K562 (cell line): ENCODE data around the gene TLNRD1. TPM values are rescaled to one million over a fixed set of nuclear protein-coding genes. Genes with fewer than 3 reads are reported as not detected.

Experiments
- ATAC-seq: fragments of 200-7000 bp; cut with Tn5 transposase; 3 replicates; pipeline ENCODE4 v1.9.1; 2020; ENCODE audit warnings: moderate library complexity
- BruUV-seq: library from RNA; stranded (reverse); fragments of 400-500 nt; replicated peaks from 2 replicates; lab custom pipeline; 2021; lab: Mats Ljungman, UMichigan
- CTCF ChIA-PET: fragments of 300-600 bp; formaldehyde crosslinking; extraction: SDS; loops from one replicate; lab custom pipeline; 2021; ENCODE audit warnings: low intra/inter-chr PET ratio; lab: Yijun Ruan, JAX
- POLR2A ChIA-PET: fragments of 300-600, 350-650 bp; sonication (Branson Sonifier 250); formaldehyde crosslinking; extraction: SDS; loops from one replicate; lab custom pipeline; 2021; ENCODE audit warnings: antibody characterized with exemption, inconsistent platforms; lab: Yijun Ruan, JAX
- DNase-seq, 4 experiments: peaks; one replicate each; pipeline versions ENCODE4 v3.0.0 to v3.0.0-alpha.2; 2011 to 2018; ENCODE audit warnings: low spot score in 3 of 4, mixed read lengths in 3 of 4; ENCODE audit errors: extremely low read depth in 1 of 4
- FAIRE-seq: peaks from 2 replicates; lab custom pipeline; 2011; peaks lifted over from hg19 to GRCh38; lab: Jason Lieb, UNC
- H2AFZ ChIP-seq: 2 replicates; pipeline ENCODE4 v1.6.0; 2011; ENCODE audit warnings: low read depth, low read length, control low read depth, inconsistent platforms
- H3K27ac ChIP-seq: fragments of 200-600 bp; 3 replicates; pipeline ENCODE4 v1.8.0; 2011; ENCODE audit warnings: low read depth, mild to moderate bottlenecking, control low read depth, inconsistent platforms, low read length, moderate library complexity, mixed read lengths; ENCODE audit errors: extremely low read depth
- H3K27me3 ChIP-seq, 2 experiments: fragments of 300-600 bp in 1 of 2; 2 replicates in 1 of 2; 3 replicates in 1 of 2; pipeline versions ENCODE4 v1.6.0 to v1.8.0; 2011; ENCODE audit warnings: inconsistent platforms in 2 of 2, low read length in 2 of 2, mild to moderate bottlenecking in 1 of 2, mixed read lengths in 1 of 2, moderate library complexity in 1 of 2; ENCODE audit not compliant: control insufficient read depth in 2 of 2, insufficient read depth in 2 of 2
- H3K36me3 ChIP-seq: fragments of 300-600 bp; 3 replicates; pipeline ENCODE4 v1.8.0; 2011; ENCODE audit warnings: mild to moderate bottlenecking, low read length, inconsistent platforms; ENCODE audit not compliant: control insufficient read depth, insufficient read depth
- H3K4me1 ChIP-seq, 2 experiments: fragments of 200-600 bp in 1 of 2; replicated peaks in 1 of 2; 2 replicates in 1 of 2; 3 replicates in 1 of 2; pipeline versions ENCODE4 v1.5.1 to v1.8.0; 2011; ENCODE audit warnings: inconsistent platforms in 2 of 2, low read length in 2 of 2, mild to moderate bottlenecking in 1 of 2, mixed read lengths in 1 of 2, moderate library complexity in 1 of 2; ENCODE audit not compliant: control insufficient read depth in 2 of 2, insufficient read depth in 2 of 2
- H3K4me2 ChIP-seq: 2 replicates; pipeline ENCODE4 v1.6.1; 2011; ENCODE audit warnings: low read length, control low read depth, inconsistent platforms, mixed read lengths; ENCODE audit not compliant: insufficient read depth
- H3K4me3 ChIP-seq: fragments of 200-600 bp; sonication (generic), shearing (Covaris generic); 2 replicates; pipeline ENCODE4 v1.5.1; 2016; ENCODE audit warnings: control low read depth, inconsistent platforms
- H3K79me2 ChIP-seq: fragments of 200-600 bp; 3 replicates; pipeline ENCODE4 v1.8.0; 2011; ENCODE audit warnings: low read length, inconsistent platforms; ENCODE audit not compliant: control insufficient read depth, insufficient read depth
- H3K9ac ChIP-seq, 2 experiments: 2 replicates each; pipeline versions ENCODE4 v1.6.0 to v1.6.1; 2011; ENCODE audit warnings: low read depth in 2 of 2, low read length in 2 of 2, control low read depth in 1 of 2, inconsistent platforms in 1 of 2, mild to moderate bottlenecking in 1 of 2, mixed read lengths in 1 of 2; ENCODE audit not compliant: insufficient read depth in 1 of 2
- H3K9me1 ChIP-seq: one replicate; pipeline ENCODE4 v1.6.0; 2011; ENCODE audit warnings: inconsistent platforms, mild to moderate bottlenecking, low read length, moderate library complexity; ENCODE audit not compliant: control insufficient read depth, insufficient read depth
- H3K9me3 ChIP-seq: replicated peaks from 2 replicates; pipeline ENCODE4 v1.5.1; 2011; ENCODE audit warnings: low read depth, low read length, inconsistent platforms; ENCODE audit not compliant: control insufficient read depth, insufficient read depth
- H4K20me1 ChIP-seq: replicated peaks from 2 replicates; pipeline ENCODE4 v1.6.1; 2011; ENCODE audit warnings: low read length, inconsistent platforms, mixed read lengths; ENCODE audit not compliant: control insufficient read depth, insufficient read depth
- ATF4 ChIP-seq: fragments of 450-650 bp; formaldehyde crosslinking; IDR thresholded peaks from 2 replicates; pipeline ENCODE4 v1.4.0; 2022; ENCODE audit warnings: mild to moderate bottlenecking, moderate library complexity
- CHD2 ChIP-seq: IDR thresholded peaks from 2 replicates; pipeline ENCODE4 v1.6.1; 2011; ENCODE audit warnings: low read depth, low read length
- FOXA3 ChIP-seq, 2 experiments: fragments of 450-650 bp in 1 of 2; sonication (generic) in 1 of 2; formaldehyde crosslinking; IDR thresholded peaks in 1 of 2; conservative IDR thresholded peaks in 1 of 2; 2 replicates each; pipeline versions ENCODE4 v1.4.0 to v1.8.0; 2020 to 2022; ENCODE audit warnings: mild to moderate bottlenecking in 2 of 2, missing genetic modification reagents in 1 of 2
- HNRNPL ChIP-seq: fragments of 200-400 bp; formaldehyde crosslinking; IDR thresholded peaks from 2 replicates; pipeline ENCODE4 v1.6.1; 2017; ENCODE audit warnings: low read depth, mild to moderate bottlenecking, low read length
- IFI16 ChIP-seq: fragments of 250-450 bp; sonication (Bioruptor Pico); IDR thresholded peaks from 2 replicates; pipeline ENCODE4 v2.1.2; 2022; ENCODE audit warnings: mild to moderate bottlenecking, inconsistent platforms
- NFIC ChIP-seq: fragments of 450-650 bp; IDR thresholded peaks from 2 replicates; pipeline ENCODE4 v1.6.1; 2017; ENCODE audit warnings: mild to moderate bottlenecking, inconsistent platforms
- POLR2H ChIP-seq: IDR thresholded peaks from 2 replicates; pipeline ENCODE4 v1.6.1; 2016; ENCODE audit warnings: missing genetic modification characterization, low read depth, mild to moderate bottlenecking, control low read depth, missing compliant biosample characterization, moderate library complexity
- SREBF1 ChIP-seq: fragments of 150-350 bp; IDR thresholded peaks from 2 replicates; pipeline ENCODE4 v1.6.1; 2014; ENCODE audit warnings: antibody characterized with exemption, low read depth, low read length, borderline replicate concordance
- TAF9B ChIP-seq: fragments of 450-650 bp; IDR thresholded peaks from 2 replicates; pipeline ENCODE4 v1.6.1; 2018; ENCODE audit warnings: mild to moderate bottlenecking; ENCODE audit not compliant: partially characterized antibody
- ZNF444 ChIP-seq: fragments of 250-450 bp; sonication (Bioruptor Pico); IDR thresholded peaks from 2 replicates; pipeline ENCODE4 v1.4.0; 2020; ENCODE audit warnings: mild to moderate bottlenecking, moderate library complexity
- ZNF592 ChIP-seq: fragments of 450-650 bp; IDR thresholded peaks from 2 replicates; pipeline ENCODE4 v1.6.1; 2017; ENCODE audit warnings: antibody characterized with exemption, mild to moderate bottlenecking
- WGBS: fragments of 100-300 bp; shearing (Covaris generic); methylation state at CpG from one replicate; pipeline ENCODE4 v1.1.6; 2016; ENCODE audit warnings: low coverage, mixed read lengths; ENCODE audit not compliant: insufficient coverage; ENCODE audit errors: missing lambda C conversion rate; 5-methylcytosine and 5-hydroxymethylcytosine counted together
- in situ Hi-C: fragments of 300-500 bp; cut with MboI; formaldehyde crosslinking; loops from 4 replicates; pipeline ENCODE4 v1.15.0; 2018; ENCODE audit warnings: inconsistent platforms, mixed read lengths
- intact Hi-C: fragments of 100-400 bp; cut with micrococcal nuclease; formaldehyde crosslinking; loops from 2 replicates; pipeline ENCODE4 v1.14.2; 2022
- polyA plus RNA-seq, 8 experiments: library from polyadenylated mRNA; depleted of rRNA in 4 of 8; stranded (reverse) in 5 of 8; unstranded in 3 of 8; fragments of >200 nt; fragmentation: Nextera tagmentation in 2 of 8; fragmentation: Illumina TruSeq in 1 of 8; extraction: Ambion mirVana in 2 of 8; extraction: Trizol in 1 of 8; gene quantifications; 2 replicates each; pipeline versions ENCODE4 v1.2.1 to v1.2.3, GENCODE V29; 2011 to 2014; ENCODE audit warnings: inconsistent platforms in 1 of 8, missing spikeins in 1 of 8
- total RNA-seq, 7 experiments: library from RNA; depleted of rRNA in 6 of 7; stranded (reverse); fragments of >200 nt in 6 of 7; fragmentation: Illumina TruSeq in 2 of 7; extraction: Trizol in 2 of 7; gene quantifications; 2 replicates each; pipeline versions ENCODE4 v1.2.1 to v1.2.3, GENCODE V29; 2011 to 2021; ENCODE audit warnings: low replicate concordance in 1 of 7

TLNRD1 gene
- total and polyA plus RNA-seq, 9 of the 15 experiments (the other 6 are each of a cell fraction or from before 2014, with no cell fraction given), result 1.1 to 33.1 (median 5.7) TPM

- TF ChIP-seq ATF4 (CRISPR knock-in tag), result no peak
- TF ChIP-seq POLR2H, result peak; percentile 83
- peak; percentile 25; the same call in 1 of the 2 replicates for TF ChIP-seq CHD2
- TF ChIP-seq, all 486 proteins: peak for 83
Measured at GRCh38 chr15:81000624-81001151, at the start of gene TLNRD1 (continued).

GRCh38 chr15:80951941-80952340 lies 48.8 kb upstream of the TLNRD1 start:
- H3K27ac ChIP-seq, result no peak overlapping the region
- no peaks in the 10 kb centered on the region for H3K79me2 ChIP-seq
- no peaks in the 10 kb centered on the region for H3K9me1 ChIP-seq
- no peak overlapping the region for H2AFZ ChIP-seq
- H3K9ac ChIP-seq, result no peak overlapping the region
- CTCF ChIA-PET, result no interaction called here
- DNase-seq (no peak), ATAC-seq (no peak), FAIRE-seq (no peak)
- TF ChIP-seq IFI16 (CRISPR knock-in tag) (no peak), FOXA3 (CRISPR knock-in tag; conservative IDR thresholded peaks at IDR 0.05 in 1 of 2, IDR thresholded peaks at IDR 0.05 in 1 of 2) (no peak), ZNF444 (CRISPR knock-in tag) (no peak), HNRNPL (no peak), ZNF592 (no peak), TAF9B (no peak), NFIC (peak; percentile 60), SREBF1 (no peak)
- no peak overlapping the region for H3K4me2 ChIP-seq
- 46% methylated on average over 5 of the region's 5 CpGs for WGBS
- BruUV-seq, result no TSS peak
- POLR2A ChIA-PET, result no interaction called here
- no peaks in the 10 kb centered on the region for H3K9me3 ChIP-seq
- H3K4me3 ChIP-seq, result no peak overlapping the region
- H4K20me1 ChIP-seq, result 0 out of 2 replicates have a peak, but pooled peaks cover 4% of the 10 kb centered on the region
- H3K27me3 ChIP-seq, result no peaks in the 10 kb centered on the region
- H3K4me1 ChIP-seq, result peaks cover 4 to 12% of the 10 kb centered on the region in 2 experiments; a peak in 2 of 5 replicates
- peaks cover 2% of the 10 kb centered on the region; the same call in 1 of the 3 replicates for H3K36me3 ChIP-seq
- intact Hi-C loops (no loop called here), in situ Hi-C loops (no loop called here)
